H1 (cell line): ENCODE measurements around the gene TCEA3. TPM values are rescaled to one million over a fixed set of nuclear protein-coding genes. Genes with fewer than 3 reads are reported as not detected.

ENCODE experiments used
- BACH1 ChIP-seq: IDR thresholded peaks from 2 replicates; pipeline ENCODE4 v1.6.1; 2012; ENCODE audit warnings: low read length, improper control_type of control experiment
- CHD7 ChIP-seq: fragments of 300-600 bp; sonication (generic); IDR thresholded peaks from 2 replicates; pipeline ENCODE4 v1.7.1; 2012; ENCODE audit warnings: low read length, moderate library complexity, mild to moderate bottlenecking, inconsistent platforms; ENCODE audit not compliant: insufficient replicate concordance
- HDAC6 ChIP-seq: IDR thresholded peaks from one replicate; pipeline ENCODE4 v1.7.1; 2012; ENCODE audit warnings: low read depth, mild to moderate bottlenecking, inconsistent platforms, low read length, moderate library complexity
- PHF8 ChIP-seq: fragments of 200-600 bp; sonication (generic); conservative IDR thresholded peaks from 2 replicates; pipeline ENCODE4 v1.7.1; 2012; ENCODE audit warnings: low read depth, mild to moderate bottlenecking, inconsistent platforms, low read length, moderate library complexity
- POLR2AphosphoS5 ChIP-seq: IDR thresholded peaks from 2 replicates; pipeline ENCODE4 v1.6.1; 2011; ENCODE audit warnings: low read depth, low read length
- SIN3A ChIP-seq, 2 experiments: IDR thresholded peaks in 1 of 2; conservative IDR thresholded peaks in 1 of 2; 2 replicates each; pipeline ENCODE4 v1.6.1; 2011 to 2012; ENCODE audit warnings: low read length in 2 of 2, improper control_type of control experiment in 1 of 2, low read depth in 1 of 2, mild to moderate bottlenecking in 1 of 2
- SP2 ChIP-seq: IDR thresholded peaks from 2 replicates; pipeline ENCODE4 v1.6.1; 2012; ENCODE audit warnings: mild to moderate bottlenecking, low read length, inconsistent platforms
- TBP ChIP-seq: IDR thresholded peaks from 2 replicates; pipeline ENCODE4 v1.6.1; 2011; ENCODE audit warnings: low read depth, low read length, improper control_type of control experiment
- USF2 ChIP-seq: IDR thresholded peaks from 2 replicates; pipeline ENCODE4 v1.6.1; 2011; ENCODE audit warnings: low read length, improper control_type of control experiment
- polyA plus RNA-seq, 7 experiments: library from polyadenylated mRNA; depleted of rRNA in 3 of 7; stranded (reverse) in 5 of 7; unstranded in 2 of 7; fragments of >200 nt in 5 of 7; fragments of 200-250 nt in 2 of 7; gene quantifications; 1 replicate in 5 of 7; 2 replicates in 1 of 7; 4 replicates in 1 of 7; pipeline versions ENCODE4 v1.2.1 to v1.2.3, GENCODE V29; 2011 to 2013; ENCODE audit warnings: missing spikeins in 2 of 7, mixed read lengths in 2 of 7
- total RNA-seq: library from RNA; stranded (reverse); fragmentation: NEBNext Ultra II Directional; extraction: Animal tissue kit (Norgen Biotek cat#: 25700); gene quantifications from 2 replicates; pipeline ENCODE4 v1.2.1, GENCODE V29; 2021

Gene TCEA3
- total and polyA plus RNA-seq, 2 of the 8 experiments (the other 6 are each of a cell fraction or from before 2014, with no cell fraction given) = 0.08 TPM; not detected in 1

- peak; percentile 98 for TF ChIP-seq POLR2AphosphoS5
- TF ChIP-seq PHF8 = no peak
- TF ChIP-seq USF2 = no peak
- TF ChIP-seq TBP = no peak
- no peak for TF ChIP-seq SP2
- TF ChIP-seq CHD7 = peak; percentile 70
- TF ChIP-seq SIN3A (conservative IDR thresholded peaks at IDR 0.05 in 1 of 2, IDR thresholded peaks at IDR 0.05 in 1 of 2; ENCODE audit: low read depth in 1 of 2, low read length in 2 of 2) = no peak
- no peak for TF ChIP-seq BACH1
- peak; percentile 90 for TF ChIP-seq HDAC6
Measured at GRCh38 chr1:23357138-23357908, 67.2 kb downstream of the TCEA3 start (continued).
